ENCODE measurements around the gene IMPG1.
"Not testable (repeated sequence)": the region's sequence is repeated elsewhere in the genome, so short reads cannot be mapped to it uniquely, and the experiment has no call there.

IMPG1 gene

DNA sequence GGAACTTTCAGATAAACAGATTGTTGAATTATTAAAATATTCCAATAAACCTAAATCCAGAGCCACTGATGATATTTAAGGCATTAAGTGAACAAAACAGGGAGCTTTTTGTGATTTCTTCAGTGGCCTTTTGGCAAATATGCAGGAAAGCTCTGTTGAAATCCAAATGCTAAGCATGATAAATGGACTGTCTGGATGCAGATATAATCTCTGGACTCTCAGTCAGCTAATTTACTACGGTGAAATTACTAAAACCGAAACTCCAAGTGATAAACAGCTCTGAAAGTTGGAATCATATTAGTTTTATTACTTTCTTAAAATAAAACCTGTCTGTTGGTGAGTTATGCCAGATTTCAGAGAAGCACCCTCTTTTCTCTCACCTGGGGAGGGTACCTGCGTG is 120.3 kb downstream of the IMPG1 start:
- no peak for DNase-seq (ENCODE audit: low spot score)

DNA sequence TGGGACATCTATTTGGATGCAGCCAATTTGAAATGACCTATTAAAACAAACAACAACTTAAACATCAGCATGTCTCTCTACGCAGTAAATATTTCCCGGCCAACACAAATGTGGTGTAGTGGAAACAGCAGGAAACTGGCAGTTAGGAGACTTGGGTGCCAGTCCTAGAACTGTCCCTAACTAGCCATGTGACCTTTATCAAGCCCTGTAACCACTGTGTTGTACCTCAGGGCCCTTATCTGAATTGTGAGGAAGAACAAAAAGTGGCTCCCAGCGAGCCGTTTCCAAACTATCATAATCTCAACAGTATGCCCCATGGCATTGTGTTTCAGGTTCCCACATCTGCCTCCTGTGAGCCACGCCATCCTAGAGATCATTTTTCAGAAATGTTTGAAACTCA is 124.5 kb downstream of the IMPG1 start:
- no peak for DNase-seq (ENCODE audit: low spot score)

DNA sequence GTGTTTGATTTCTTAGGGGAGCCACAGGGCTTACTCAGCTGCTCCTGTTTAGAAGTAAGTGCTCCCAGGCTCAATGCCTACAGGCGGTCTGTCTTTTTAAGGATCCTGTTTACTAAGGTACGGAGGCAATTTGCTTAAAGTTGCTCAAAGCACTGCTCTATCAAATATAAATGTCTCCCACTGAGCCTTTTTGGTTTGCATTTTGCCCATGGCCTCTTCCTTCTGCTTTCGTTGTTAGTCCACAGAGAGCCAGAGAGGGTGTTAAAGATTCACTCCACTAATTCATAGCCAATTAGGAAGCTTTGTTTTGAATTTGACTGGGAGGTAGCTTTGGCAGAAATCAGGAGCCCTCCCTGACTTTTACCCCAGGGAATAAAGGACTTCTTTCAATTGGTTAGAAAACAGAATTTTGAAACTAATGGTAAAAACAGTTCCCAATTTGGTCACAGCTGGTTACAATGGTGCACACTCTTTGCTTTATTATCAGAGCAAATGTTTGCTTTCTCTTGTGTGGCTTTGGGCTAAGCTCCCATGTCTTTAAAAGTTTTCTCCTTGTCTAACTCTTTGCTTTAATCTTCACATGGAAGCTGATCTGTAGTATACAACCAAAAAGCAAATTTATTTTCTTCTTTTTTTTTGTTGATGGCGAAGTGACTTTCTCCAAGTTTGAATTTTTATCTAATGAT is 126.2 kb downstream of the IMPG1 start:
- no peak for DNase-seq (ENCODE audit: low spot score)

DNA sequence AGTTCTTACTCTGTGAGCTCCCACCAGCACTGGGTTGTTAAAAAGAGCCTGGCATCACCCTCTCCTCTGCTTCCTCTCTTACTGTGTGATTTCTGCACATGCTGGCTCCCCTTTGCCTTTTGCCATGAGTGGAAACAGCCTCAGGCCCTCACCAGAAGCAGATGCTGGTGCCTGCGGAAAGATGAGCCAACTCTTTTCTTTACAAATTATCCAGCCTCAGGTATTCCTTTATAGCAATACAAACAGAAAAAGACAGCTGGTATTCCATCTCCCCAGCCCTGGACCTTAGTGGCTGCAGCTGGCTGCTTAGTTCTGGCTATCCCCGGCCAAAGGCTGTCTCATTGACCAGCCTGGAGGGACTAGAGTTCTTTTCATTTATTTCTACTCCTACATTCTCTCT is 129.1 kb downstream of the IMPG1 start:
- DNase-seq (ENCODE audit: low spot score) = no peak

DNA sequence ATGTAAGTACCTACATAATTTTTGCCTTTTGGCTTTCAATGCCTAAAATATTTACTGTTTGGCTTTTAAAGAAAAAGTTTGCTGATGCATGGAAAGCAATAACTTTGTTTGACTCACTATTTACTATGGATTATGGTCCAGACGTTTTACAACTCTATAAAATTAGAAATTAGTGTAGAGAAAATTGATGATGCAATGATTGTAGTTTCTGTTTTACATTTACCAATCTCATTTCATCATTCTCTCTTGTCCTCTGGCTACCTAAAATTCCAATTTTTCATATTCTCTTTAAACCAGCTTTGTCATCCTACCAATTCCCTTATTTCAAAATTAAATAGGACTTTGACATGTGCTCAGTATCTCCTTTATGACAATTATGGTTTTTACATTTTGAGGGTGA is 131.0 kb downstream of the IMPG1 start:
- DNase-seq (ENCODE audit: low spot score) = no peak

DNA sequence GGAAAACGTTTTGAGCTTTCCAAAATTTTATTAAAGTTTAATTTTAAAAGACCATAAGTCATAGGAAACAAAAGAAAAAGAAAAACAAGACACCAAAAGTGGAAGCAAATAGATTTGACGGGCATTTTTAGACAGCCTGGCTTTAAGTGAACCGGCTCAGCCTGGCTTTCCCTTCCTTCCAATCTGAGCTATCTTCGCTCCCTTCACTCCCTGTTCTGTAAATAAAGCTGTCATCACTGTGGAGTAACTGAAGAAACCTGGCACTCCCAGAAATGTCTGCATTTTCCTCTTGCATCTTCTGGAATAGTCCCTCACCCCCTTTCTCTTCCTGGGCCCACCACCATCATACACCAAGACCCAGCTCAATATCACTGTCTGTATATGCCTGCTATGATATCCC is 131.9 kb downstream of the IMPG1 start:
- no peak for DNase-seq (ENCODE audit: low spot score)

DNA sequence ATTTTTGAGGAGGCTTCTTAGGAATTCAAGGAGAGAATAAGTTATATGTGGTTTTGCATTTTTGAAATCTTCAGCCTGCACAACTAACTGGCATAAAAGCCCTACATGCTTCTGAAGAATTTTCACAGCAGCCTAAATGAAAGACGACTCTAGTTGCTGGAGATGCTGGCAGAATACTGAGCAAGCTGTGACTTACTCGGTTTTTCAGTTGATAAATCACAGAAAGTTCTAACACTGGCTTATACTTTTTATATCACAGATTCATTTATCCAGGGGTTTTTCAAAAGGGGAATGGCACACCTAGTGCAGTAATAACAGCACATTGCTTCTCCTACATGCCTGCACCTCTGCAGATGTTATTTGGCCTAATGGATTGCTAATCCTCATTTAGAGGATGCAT is 134.6 kb downstream of the IMPG1 start:
- no peak for DNase-seq (ENCODE audit: low spot score)

DNA sequence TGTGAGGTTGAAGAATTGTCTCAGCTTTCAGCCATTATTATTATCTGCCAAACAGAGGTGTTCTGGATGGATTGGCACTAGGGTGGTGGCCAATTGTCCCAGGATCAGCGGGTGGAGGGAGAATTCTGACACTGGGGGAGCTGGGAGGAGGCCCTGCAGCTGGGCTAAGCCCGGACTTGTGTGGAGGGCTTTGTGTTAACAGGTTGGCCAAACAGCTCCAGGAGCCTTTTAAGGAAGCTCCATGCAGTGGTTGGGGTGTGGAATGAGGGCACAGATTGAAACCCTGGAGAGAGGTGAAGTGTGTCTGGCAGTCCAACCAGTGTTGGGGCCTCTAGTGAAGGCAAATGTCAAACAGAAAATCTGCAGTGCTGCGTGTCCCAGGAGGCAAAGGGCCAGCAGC is 135.8 kb downstream of the IMPG1 start:
- DNase-seq (ENCODE audit: low spot score) = no peak

DNA sequence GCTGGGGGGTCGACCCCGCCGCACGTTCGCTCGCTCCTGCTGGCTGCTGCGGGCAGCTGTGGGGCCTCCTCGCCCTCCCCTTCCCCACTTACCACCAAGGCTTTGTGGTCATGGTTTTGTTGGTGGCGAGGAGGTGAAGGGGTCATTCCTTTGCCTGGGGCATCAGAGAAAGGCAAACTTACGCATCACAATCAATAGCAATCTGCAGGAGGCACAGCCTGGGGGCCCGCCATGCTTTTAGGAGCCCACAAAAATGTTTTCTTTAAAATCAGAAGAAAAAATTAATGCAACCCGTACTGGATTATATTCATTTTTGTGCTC is 137.0 kb downstream of the IMPG1 start:
- DNase-seq (ENCODE audit: low spot score) = peak; percentile 41

DNA sequence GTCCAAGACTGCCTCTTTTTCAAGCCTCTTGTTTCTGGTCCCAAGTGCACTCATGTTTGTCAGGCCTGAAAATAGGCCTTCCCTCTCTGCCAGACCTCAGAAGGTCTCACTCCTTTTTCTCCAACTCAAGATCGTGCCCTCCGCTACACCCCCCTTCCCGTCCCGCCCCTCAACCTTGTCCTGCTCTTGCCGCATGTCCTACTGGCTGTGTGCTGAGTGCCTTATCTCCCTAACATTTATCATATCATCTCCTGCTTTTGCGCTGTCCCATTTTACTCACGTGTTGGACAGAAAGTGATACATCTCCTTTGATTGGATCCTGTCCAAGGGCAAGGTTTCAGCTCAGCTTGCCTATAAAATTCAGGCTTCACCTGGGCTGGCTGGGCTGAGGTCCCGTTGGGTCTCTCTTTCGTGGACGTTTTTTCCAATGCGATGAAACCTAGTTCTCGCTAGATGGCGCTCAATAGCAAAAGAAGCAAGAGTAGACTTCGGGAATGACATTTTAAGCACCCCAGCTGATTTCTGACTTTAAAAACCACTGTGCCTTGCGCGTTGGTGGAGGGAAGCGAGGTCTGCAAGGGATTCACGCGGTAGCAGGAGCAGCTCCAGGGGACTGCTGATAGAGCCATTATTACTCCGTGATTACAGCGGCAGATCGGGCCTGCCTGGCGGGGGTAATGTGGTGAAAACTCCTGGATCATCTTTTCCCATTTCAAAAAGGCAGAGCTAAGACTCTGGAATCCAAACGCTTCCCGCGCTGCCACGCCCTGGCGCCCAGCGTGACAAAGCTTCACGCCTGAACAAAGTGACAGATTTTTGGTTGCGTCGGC is 137.6 kb downstream of the IMPG1 start:
- DNase-seq (ENCODE audit: low spot score) = peak; percentile 80

DNA sequence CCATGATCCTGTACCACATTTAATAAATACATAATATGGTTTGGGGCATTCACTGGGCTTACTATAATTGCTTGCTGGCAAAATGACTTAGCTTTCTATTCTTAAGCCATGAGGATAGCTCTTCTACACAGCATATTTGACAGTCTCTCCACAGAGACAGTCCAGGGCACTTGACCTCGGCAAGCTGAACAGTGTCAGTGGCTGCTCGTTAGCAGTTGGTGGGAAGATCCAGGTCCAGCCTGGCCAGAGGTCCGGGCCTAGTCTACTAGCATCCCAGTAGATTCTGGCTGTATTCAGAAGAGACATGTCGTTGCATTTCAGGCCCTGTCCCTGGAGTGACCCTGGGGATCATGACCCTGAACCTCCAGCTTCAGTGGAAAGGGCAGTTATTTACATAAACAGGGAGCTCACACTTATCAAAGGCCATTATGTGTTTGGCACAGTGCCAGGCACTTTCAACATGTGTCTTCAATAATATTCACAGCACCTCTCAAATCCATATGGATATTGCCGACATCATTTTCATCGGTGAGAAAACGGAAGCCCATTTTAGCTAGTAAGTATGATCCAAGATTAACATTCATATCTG is 139.0 kb downstream of the IMPG1 start:
- no peak for DNase-seq (ENCODE audit: low spot score)

DNA sequence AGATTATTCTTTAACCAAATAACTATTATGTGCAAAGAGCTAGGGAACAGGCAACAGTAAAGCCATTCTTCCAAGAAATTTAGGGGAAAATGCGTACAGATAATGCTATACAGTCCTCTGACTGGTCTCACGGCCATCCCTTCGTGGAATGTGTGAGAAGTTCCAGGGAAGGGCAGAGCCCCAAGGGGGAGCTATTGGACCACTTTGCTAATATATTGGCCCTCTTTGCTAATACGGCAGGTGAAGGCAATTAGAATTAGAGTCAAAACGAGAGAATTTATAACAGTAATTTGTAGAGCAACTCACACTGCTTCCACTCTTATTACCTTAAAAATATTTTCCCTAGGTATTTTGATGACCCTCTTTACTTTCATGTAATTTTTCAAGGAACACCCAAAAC is 140.4 kb downstream of the IMPG1 start:
- DNase-seq (ENCODE audit: low spot score) = peak; percentile 44

DNA sequence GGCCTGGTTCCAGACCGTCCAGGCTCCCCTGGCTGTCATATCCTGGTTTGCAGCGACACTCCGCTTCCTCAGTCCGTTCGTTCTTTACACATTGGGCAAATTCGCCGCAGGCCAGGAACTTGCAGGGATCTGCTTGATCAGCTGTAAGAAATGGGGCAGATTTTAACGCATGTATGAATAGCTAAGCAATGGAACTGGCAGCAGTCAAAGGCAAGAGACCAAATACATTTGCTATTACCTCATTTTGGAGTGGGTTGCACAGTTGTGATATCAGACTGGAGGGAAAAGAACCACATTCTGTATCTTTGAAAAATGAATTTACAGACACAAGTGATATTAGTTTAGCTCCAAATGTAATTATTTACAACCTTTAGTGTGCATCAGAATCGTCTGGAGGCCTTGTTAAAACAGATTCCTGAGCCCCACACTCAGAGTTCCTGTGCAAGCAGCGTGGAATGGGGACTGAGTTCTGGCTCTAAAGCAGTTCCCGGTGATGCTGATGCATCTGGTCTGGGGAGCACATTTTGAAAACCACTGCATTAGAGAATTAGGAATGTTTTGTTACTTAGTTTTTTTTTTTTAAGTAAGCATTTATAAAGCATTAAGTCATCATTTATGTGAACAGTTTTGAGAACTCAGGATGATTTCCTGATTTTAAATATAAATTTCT is 141.3 kb downstream of the IMPG1 start:
- DNase-seq (ENCODE audit: low spot score) = no peak

DNA sequence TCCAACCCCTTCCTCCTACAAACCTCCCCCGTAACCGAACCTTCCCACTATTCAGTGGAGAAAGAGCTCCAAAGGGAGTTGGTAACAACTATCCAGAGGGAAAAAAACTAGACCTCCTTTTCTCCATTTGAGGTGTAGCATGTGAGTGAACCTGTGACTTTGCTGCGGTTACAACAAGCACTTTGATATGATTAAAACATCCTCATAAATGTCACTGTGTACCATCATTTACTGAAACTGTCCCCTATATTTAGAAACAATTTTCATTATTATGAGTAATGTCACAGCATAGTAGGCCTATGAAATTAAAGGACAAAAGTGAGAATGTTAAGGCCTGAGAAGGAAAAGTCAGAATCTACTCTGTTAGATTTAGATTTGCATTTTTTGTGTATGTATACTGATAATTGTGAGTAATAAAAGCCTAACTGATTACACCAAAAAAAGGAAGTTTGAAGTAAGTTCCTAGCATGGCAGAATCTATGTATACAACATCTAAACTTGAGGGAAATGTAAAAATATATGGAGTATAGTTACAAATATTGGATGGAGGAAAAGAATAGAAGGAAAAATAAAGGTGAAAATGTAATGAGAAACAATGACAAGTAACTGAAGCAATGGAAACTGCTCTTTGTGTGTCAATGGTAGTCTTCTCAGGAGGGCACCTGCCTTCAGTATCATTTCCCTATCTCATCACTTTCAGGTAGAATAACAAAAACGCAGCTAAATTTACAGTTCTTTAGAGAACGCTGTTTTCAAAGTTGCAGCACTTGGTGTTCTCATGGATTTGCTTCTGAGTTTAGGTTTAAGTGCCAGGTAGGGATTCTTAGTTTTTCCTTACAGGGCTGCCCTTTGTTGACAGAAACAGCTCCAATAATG is 145.9 kb downstream of the IMPG1 start:
- no peak for DNase-seq (ENCODE audit: low spot score)

DNA sequence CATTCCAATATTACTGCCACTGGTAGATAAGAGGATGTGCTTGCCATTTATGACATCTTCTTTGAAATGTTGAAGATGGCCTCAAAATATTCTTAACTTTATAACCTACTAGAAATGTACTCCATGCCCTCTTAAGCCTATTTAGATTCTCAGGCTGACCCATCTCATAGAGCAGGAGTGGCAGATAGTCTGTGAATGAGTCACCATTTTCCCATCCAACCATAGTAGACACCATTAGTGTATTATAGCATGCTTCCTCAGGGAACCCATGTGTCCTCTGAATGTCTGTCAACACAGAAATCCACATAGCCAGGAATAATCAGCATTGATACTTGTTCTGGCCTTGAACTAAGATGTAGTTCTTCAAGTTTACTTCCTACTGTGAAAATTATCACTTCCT is 150.2 kb downstream of the IMPG1 start:
- DNase-seq (ENCODE audit: low spot score) = no peak

DNA sequence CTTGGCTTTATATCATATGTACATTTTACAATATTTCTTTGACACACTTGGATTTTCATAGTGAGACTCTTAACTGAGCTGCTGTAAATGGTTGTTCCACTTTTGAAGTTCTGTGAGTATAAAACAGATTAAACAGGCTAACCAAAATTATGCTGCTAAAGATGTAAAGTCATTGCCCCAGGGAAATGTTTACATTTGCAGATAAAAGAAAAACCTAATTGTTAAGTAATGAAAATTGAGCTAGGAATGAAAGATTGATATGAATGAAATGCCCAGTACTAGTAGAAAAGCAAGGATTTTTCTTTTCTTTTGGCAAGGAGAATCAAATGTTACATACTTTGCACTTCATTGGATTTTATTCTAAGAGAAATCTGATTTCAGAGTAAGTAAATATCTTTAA is 159.4 kb downstream of the IMPG1 start:
- no peak for DNase-seq (ENCODE audit: low spot score)

DNA sequence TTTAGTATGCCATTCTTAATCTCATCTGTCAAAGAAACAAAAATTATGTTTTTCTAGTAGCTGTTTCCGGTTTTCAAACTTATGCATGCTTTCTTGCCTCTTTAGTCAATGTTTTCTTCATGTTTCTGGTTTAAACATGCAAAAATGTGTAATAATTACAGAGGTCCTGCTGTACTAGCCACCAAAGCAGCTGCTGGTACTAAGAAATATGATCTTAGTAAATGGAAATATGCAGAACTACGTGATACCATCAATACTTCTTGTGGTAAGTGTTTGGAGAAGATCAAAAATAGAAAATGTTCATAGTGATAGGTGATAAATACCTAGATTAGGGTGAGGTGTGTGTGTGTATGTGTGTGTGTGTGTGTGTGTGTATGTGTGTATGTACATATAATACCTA is 165.0 kb downstream of the IMPG1 start:
- no peak for DNase-seq (ENCODE audit: low spot score)

DNA sequence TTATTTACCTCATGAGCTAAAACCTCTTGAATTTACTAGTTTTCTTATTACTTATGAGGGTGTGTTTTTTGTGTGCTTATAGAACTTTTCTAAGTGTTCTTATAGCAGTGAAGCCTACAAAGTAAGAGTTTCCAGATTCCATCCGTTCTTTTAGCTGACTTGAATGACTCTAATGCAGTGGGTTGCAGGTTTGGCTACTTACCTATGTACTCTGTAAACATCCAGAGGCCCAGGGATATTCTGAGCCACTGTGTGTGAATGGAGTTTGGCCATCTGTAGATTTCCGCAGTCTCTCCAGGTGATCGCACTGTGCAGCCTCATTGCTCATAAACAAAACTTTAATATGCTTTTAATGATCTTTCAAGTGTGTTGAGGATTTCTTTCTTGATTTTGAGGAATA is 165.6 kb downstream of the IMPG1 start:
- no peak for DNase-seq (ENCODE audit: low spot score)

DNA sequence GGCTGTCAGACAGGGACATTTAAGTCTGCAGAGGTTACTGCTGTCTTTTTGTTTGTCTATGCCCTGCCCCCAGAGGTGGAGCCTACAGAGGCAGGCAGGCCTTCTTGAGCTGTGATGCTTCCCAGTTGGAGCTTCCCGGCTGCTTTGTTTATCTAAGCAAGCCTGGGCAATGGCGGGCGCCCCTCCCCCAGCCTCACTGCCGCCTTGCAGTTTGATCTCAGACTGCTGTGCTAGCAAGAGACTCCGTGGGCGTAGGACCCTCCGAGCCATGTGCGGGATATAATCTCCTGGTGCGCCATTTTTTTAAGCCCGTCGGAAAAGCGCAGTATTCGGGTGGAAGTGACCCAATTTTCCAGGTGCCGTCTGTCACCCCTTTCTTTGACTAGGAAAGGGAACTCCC is 167.3 kb downstream of the IMPG1 start:
- DNase-seq (ENCODE audit: low spot score) = not testable (repeated sequence)

DNA sequence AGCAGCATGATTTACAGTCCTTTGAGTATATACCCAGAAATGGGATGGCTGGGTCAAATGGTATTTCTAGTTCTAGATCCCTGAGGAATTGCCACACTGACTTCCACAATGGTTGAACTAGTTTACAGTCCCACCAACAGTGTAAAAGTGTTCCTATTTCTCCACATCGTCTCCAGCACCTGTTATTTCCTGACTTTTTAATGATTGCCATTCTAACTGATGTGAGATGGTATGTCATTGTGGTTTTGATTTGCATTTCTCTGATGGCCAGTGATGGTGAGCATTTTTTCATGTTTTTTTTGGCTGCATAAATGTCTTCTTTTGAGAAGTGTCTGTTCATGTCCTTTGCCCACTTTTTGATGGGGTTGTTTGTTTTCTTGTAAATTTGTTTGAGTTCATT is 172.2 kb downstream of the IMPG1 start:
- DNase-seq (ENCODE audit: low spot score) = not testable (repeated sequence)

DNA sequence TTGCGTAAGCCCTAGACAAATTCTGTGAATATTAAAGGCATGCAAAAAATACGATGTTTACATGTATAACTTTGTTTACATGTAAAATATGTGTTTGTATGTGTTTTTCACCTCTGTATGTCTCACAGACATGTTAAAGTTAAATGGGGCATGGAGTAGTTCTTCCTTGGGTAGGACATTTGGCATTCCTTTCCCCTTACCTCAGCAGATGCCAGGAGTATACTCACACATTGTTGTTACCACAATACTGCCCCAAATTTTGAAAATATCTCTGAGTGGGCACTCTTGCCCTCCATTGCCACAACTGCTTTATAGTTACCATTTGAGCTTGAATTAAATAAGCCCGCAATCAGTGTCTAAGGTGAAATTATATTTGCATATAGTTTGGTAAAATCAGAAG is 175.9 kb downstream of the IMPG1 start:
- DNase-seq (ENCODE audit: low spot score) = no peak

DNA sequence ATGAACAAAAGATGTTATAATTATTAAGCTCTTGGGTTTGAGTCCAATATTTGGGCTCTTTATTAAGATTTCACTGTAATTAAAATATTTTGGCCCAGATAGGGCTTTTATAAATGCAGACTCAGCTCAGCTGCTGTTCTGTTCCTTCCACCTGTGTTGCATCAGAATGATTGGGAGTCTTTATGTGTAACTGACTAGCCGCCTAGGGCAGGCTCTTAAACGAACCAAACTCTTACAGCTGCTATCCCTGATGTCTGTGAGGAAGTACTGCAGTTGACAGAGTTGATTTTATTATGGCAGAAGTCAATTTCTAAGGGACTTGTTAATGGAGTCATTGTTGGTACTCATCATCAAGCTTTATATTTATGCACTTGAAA is 178.7 kb downstream of the IMPG1 start:
- DNase-seq (ENCODE audit: low spot score) = no peak
